PC-9 (cell line): Measurements from ENCODE around the gene CDC42BPB. TPM values are rescaled to one million over a fixed set of nuclear protein-coding genes. Genes with fewer than 3 reads are reported as not detected.

ENCODE experiments used
- BruUV-seq: library from RNA; stranded (reverse); fragments of 400-500 nt; replicated peaks from 2 replicates; lab custom pipeline; 2021; lab: Mats Ljungman, UMichigan
- CTCF ChIA-PET: fragments of 300-600 bp; sonication (Branson Sonifier 250); formaldehyde crosslinking; loops from one replicate; lab custom pipeline; 2022; ENCODE audit warnings: antibody characterized with exemption; lab: Charles Lee
- POLR2A ChIA-PET: fragments of 300-600 bp; sonication (Branson Sonifier 250); formaldehyde crosslinking; loops from one replicate; lab custom pipeline; 2022; ENCODE audit warnings: antibody characterized with exemption; ENCODE audit not compliant: unreplicated experiment; lab: Charles Lee
- DNase-seq, 2 experiments: peaks; one replicate each; pipeline versions ENCODE4 v3.0.0 to v3.0.0-alpha.2; 2015 to 2022; ENCODE audit warnings: mixed read lengths in 1 of 2
- H2AFZ ChIP-seq: fragments of 200-600 bp; sonication (generic); 2 replicates; pipeline ENCODE4 v1.8.1; 2017; ENCODE audit warnings: antibody characterized with exemption
- H3F3A ChIP-seq: fragments of 200-600 bp; sonication (generic); 2 replicates; pipeline ENCODE4 v1.8.1; 2017; ENCODE audit warnings: antibody characterized with exemption, mild to moderate bottlenecking, low read depth; ENCODE audit not compliant: insufficient read depth
- H3K27ac ChIP-seq: fragments of 200-600 bp; sonication (generic); 2 replicates; pipeline ENCODE4 v1.6.1; 2016; ENCODE audit warnings: mixed run types
- H3K27me3 ChIP-seq: fragments of 200-600 bp; sonication (generic); 2 replicates; pipeline ENCODE4 v1.6.1; 2016; ENCODE audit warnings: low read depth, mixed run types; ENCODE audit not compliant: insufficient read depth
- H3K36me3 ChIP-seq: fragments of 200-600 bp; sonication (generic); 2 replicates; pipeline ENCODE4 v1.6.1; 2016; ENCODE audit warnings: low read depth, mixed run types
- H3K4me1 ChIP-seq: fragments of 200-600 bp; sonication (generic); replicated peaks from 2 replicates; pipeline ENCODE4 v1.6.1; 2016; ENCODE audit warnings: mixed run types; ENCODE audit not compliant: insufficient read depth
- H3K4me2 ChIP-seq: fragments of 200-600 bp; sonication (generic); 2 replicates; pipeline ENCODE4 v1.6.1; 2017; ENCODE audit warnings: mixed run types
- H3K4me3 ChIP-seq: fragments of 200-600 bp; sonication (generic); 2 replicates; pipeline ENCODE4 v1.6.1; 2016; ENCODE audit warnings: mixed run types
- H3K79me2 ChIP-seq: fragments of 200-600 bp; sonication (generic); 2 replicates; pipeline ENCODE4 v1.6.1; 2017; ENCODE audit warnings: low read depth, mixed run types
- H3K9me2 ChIP-seq: fragments of 200-600 bp; sonication (generic); 2 replicates; pipeline ENCODE4 v1.8.1; 2017; ENCODE audit warnings: mild to moderate bottlenecking; ENCODE audit not compliant: insufficient read depth
- H3K9me3 ChIP-seq: fragments of 200-600 bp; sonication (generic); 2 replicates; pipeline ENCODE4 v1.8.1; 2016; ENCODE audit warnings: low read depth; ENCODE audit not compliant: insufficient read depth
- H4K20me1 ChIP-seq: fragments of 200-600 bp; sonication (generic); 2 replicates; pipeline ENCODE4 v1.8.1; 2017; ENCODE audit not compliant: insufficient read depth
- EZH2 ChIP-seq: fragments of 200-600 bp; sonication (generic); IDR thresholded peaks from 2 replicates; pipeline ENCODE4 v1.8.0; 2017; ENCODE audit warnings: antibody characterized with exemption, low read depth
- intact Hi-C: fragments of 100-400 bp; cut with micrococcal nuclease; formaldehyde crosslinking; loops from one replicate; pipeline ENCODE4 v1.10.0; 2022; ENCODE audit not compliant: unreplicated experiment
- total RNA-seq: library from RNA; stranded (reverse); gene quantifications from 2 replicates; pipeline ENCODE4 v1.2.3, GENCODE V29; 2021
- TF ChIP-seq, protein P1 (sequence below): fragments of 200-600 bp; sonication (generic); conservative IDR thresholded peaks from 2 replicates; pipeline ENCODE4 v1.6.1; 2017; ENCODE audit warnings: mixed run types, antibody characterized with exemption, mild to moderate bottlenecking, moderate library complexity

CDC42BPB gene
- total RNA-seq, 1 experiment from 2014 or later, result 203 TPM

- H3K9me3 ChIP-seq, result no peaks in the 10 kb centered on the region
- no peaks in the 10 kb centered on the region for H3K79me2 ChIP-seq
- CTCF ChIA-PET, result interaction anchor here (0.6 kb wide), 1 partner anchor 225 kb away, joined by 4 read pairs; no protein-coding TSS in a partner anchor
- no peak overlapping the region for H3K4me3 ChIP-seq
- peak; percentile 36 to 60 for DNase-seq
- no peaks in the 10 kb centered on the region for H4K20me1 ChIP-seq
- H3K27ac ChIP-seq, result peak overlapping the region; percentile 17; the same call in 1 of the 2 replicates
- H3K4me2 ChIP-seq, result peak overlapping the region; percentile 39
- TF ChIP-seq, protein P1, sequence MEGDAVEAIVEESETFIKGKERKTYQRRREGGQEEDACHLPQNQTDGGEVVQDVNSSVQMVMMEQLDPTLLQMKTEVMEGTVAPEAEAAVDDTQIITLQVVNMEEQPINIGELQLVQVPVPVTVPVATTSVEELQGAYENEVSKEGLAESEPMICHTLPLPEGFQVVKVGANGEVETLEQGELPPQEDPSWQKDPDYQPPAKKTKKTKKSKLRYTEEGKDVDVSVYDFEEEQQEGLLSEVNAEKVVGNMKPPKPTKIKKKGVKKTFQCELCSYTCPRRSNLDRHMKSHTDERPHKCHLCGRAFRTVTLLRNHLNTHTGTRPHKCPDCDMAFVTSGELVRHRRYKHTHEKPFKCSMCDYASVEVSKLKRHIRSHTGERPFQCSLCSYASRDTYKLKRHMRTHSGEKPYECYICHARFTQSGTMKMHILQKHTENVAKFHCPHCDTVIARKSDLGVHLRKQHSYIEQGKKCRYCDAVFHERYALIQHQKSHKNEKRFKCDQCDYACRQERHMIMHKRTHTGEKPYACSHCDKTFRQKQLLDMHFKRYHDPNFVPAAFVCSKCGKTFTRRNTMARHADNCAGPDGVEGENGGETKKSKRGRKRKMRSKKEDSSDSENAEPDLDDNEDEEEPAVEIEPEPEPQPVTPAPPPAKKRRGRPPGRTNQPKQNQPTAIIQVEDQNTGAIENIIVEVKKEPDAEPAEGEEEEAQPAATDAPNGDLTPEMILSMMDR, result no peak
- TF ChIP-seq EZH2, result no peak
- POLR2A ChIA-PET, result interaction anchor here (0.6 kb wide), 1 partner anchor 94 kb away, joined by 3 read pairs; no protein-coding TSS in a partner anchor
- BruUV-seq, result TSS peak; percentile 40
- intact Hi-C loops, result loop anchor here (2.0 to 10.0 kb wide), 4 partner anchors 98 to 376 kb away; partner anchors contain the start of gene TRAF3
- H3K27me3 ChIP-seq, result no peaks in the 10 kb centered on the region
- no peaks in the 10 kb centered on the region for H3K9me2 ChIP-seq
- peaks cover 62% of the 10 kb centered on the region for H3F3A ChIP-seq
- no peaks in the 10 kb centered on the region for H3K36me3 ChIP-seq
- peaks cover 77% of the 10 kb centered on the region for H3K4me1 ChIP-seq
- no peak overlapping the region for H2AFZ ChIP-seq
Observed at GRCh38 chr14:103070971-103071542, 13.7 kb upstream of the CDC42BPB start.

DNA sequence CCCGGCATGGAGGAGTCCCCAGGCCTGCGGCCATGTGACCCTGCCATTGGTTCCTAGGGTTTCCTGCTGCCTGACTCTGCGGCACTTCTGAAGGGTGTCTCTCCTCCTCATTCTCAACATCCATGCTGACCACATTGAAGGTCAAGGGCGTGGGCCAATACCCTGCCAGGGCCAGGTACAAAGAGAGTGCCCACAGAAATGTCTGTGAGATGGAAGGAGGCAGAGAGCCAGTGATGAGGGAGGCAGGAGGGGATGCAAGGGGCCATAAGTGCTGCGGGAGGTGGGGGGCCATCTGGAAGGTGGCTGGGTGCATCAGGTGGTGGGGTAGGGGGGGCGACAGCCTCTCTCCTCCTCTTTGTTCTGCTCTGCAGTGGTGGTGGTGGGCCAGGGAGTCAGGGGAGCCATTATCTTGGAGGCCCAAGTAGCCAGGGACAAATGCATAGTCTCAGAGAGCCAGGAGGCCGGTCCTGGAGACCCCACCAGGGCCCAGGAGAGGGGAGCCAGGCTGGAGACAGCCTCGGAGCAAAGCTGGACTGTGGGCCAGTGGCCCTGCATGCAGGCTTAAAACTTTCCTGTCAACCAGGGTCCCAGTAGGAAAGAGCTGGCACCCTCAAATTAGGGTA, 13.0 kb upstream of the CDC42BPB start:
- H3F3A ChIP-seq, result peaks cover 67% of the 10 kb centered on the region
- CTCF ChIA-PET, result interaction anchor here (0.6 to 0.7 kb wide), 2 partner anchors 42 to 67 kb away, joined by 3 to 7 read pairs; no protein-coding TSS in a partner anchor
- H3K4me1 ChIP-seq, result peaks cover 81% of the 10 kb centered on the region
- H3K27ac ChIP-seq, result no peak overlapping the region
- TF ChIP-seq EZH2, result no peak
- TF ChIP-seq, protein P1, result no peak
- no peaks in the 10 kb centered on the region for H4K20me1 ChIP-seq
- H3K36me3 ChIP-seq, result no peaks in the 10 kb centered on the region
- DNase-seq, result no peak
- no peaks in the 10 kb centered on the region for H3K27me3 ChIP-seq
- no TSS peak for BruUV-seq
- POLR2A ChIA-PET, result no interaction called here
- H3K4me2 ChIP-seq, result no peak overlapping the region
- no peaks in the 10 kb centered on the region for H3K9me3 ChIP-seq
- intact Hi-C loops, result loop anchor here (2.0 to 10.0 kb wide), 4 partner anchors 98 to 376 kb away; partner anchors contain the start of gene TRAF3
- no peak overlapping the region for H3K4me3 ChIP-seq
- no peak overlapping the region for H2AFZ ChIP-seq
- H3K9me2 ChIP-seq, result no peaks in the 10 kb centered on the region
- H3K79me2 ChIP-seq, result no peaks in the 10 kb centered on the region

DNA sequence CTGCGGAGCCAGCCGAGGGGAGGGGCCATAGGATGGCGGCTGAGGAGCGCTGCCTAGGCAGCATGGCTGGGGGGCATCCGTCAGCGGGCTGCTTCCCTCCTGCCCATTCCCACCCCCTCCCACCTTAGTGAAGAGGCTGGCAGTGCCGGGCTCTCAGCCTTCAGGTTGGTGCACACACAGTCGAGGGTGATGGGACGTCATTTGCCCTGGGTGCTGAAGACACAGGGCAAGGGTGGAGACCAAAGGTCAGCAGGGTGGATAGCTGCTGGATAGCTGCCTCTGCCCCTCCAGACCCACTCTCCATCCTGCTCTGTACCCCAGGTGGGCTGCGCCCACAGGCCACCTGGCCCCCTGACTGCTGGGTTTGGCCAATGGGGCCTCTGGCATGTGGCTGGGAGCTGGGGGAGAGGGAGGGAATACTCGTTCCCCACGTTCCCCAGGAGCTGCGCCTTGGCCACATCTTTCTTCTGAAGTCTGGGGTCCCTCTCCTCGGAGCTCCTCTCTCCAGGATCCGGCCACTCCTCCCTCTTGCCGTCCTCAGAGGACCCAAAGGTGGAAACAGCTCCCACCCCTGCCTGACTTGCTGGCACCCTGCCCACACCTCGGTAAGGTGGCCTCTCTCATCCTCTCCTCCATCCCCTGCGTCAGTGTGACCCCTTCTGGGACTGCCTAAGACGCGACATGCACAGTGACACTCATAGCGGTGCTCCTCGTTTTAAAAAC, 11.2 kb upstream of the CDC42BPB start:
- POLR2A ChIA-PET, result interaction anchor here (0.7 kb wide), 1 partner anchor 129 kb away, joined by 4 read pairs; no protein-coding TSS in a partner anchor

More for the DNA sequence above, 11.2 kb upstream of the CDC42BPB start:
- Histone ChIP-seq H3K27ac (peak overlapping the region; percentile 94), H3K9me2 (no peaks in the 10 kb centered on the region), H3K4me1 (peaks cover 72% of the 10 kb centered on the region), H2AFZ (no peak overlapping the region), H3K36me3 (no peaks in the 10 kb centered on the region), H3K27me3 (no peaks in the 10 kb centered on the region), H3F3A (peaks cover 62% of the 10 kb centered on the region), H3K79me2 (no peaks in the 10 kb centered on the region), H3K4me3 (peak overlapping the region; percentile 20; the same call in 1 of the 2 replicates), H3K4me2 (peak overlapping the region; percentile 74), H4K20me1 (no peaks in the 10 kb centered on the region), H3K9me3 (no peaks in the 10 kb centered on the region)
- DNase-seq, result no peak
- TF ChIP-seq EZH2, result no peak
- TF ChIP-seq, protein P1, result no peak
- intact Hi-C loops, result loop anchor here (5.0 kb wide), 1 partner anchor 541 kb away; no protein-coding TSS in a partner anchor
- CTCF ChIA-PET, result interaction anchor here (0.6 kb wide), 1 partner anchor 96 kb away, joined by 8 read pairs; no protein-coding TSS in a partner anchor
- no TSS peak for BruUV-seq
